G401 (cell line): ENCODE results near the gene PRKAR1B. TPM values are rescaled to one million over a fixed set of nuclear protein-coding genes. Genes with fewer than 3 reads are reported as not detected.

ENCODE experiments used
- DNase-seq: peaks from one replicate; pipeline ENCODE4 v3.0.0-alpha.2; 2015; ENCODE audit warnings: low spot score
- in situ Hi-C: cut with HindIII; loops from 2 replicates; pipeline ENCODE4 v1.10.0; 2016; ENCODE audit warnings: low sequenced_read_pairs, mixed read lengths
- total RNA-seq: library from RNA; depleted of rRNA; stranded (reverse); fragments of >200 nt; shearing (Covaris generic); gene quantifications from 2 replicates; pipeline ENCODE4 v1.2.3, GENCODE V29; 2014

Gene PRKAR1B
- total RNA-seq, 1 experiment from 2014 or later, result 83.1 TPM

DNA sequence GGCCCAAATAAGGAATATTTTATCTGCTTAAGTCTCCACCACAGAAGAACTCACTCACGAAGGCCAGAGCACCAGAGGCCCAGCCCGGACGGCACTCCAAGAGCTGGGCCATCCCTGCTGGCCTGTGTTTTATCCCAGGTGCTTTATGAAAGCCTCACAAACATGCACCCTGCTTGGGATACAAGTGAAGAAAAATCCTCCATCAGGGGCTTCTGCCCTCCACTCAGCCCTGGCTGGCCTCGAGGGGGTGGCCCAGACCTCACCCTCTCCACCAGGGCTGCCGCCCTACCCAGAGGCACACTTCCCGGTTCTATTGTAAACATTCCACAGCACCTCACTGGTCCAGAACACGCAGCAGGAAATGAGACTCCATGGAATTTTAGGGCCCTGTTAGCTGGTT lies 20.4 kb downstream of the PRKAR1B start:
- in situ Hi-C loops, result no loop called here
- no peak for DNase-seq

DNA sequence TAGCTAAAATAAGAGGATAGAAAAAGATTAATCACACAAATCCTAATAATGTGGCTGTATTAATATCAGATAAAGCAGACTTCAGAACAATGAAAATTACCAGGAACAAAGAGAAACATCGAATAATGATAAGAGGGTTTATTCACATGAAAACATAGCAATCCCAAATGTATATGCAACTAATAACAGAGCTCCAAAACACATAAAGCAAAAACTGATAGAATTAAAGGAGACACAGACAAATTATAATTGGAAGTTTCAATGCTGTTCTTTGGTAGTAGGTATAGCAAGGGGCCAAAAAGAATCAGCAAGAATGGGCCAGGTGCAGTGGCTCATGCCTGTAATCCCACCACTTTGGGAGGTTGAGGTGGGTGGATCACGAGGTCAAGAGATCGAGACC lies 24.0 kb downstream of the PRKAR1B start:
- DNase-seq, result no peak
- in situ Hi-C loops, result no loop called here

DNA sequence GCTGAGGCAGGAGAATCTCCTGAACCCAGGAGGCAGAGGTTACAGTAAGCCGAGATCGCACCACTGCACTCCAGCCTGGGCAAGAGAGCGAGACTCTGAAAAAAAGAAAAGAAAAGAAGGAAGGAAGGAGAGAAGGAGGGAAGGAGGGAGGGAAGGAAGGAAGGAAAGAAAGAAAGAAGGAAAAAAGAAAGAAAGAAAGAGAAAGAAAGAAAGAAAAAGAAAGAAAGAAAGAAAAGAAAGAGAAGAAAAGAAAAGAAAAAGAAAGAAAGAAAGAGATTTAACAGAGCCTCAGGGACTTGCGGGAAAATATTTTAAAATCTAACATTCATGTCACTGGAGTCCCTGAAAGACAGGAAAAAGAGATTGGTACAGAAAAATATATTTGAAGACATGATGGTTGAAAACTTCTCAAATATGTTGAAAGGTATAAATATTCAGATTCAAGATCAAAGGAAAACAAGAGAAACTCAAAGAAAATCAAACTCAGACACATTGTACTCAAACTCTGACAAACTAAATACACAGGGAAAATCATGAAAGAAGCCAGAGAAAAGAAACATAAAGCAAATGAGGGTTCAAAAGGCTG lies 25.9 kb downstream of the PRKAR1B start:
- in situ Hi-C loops, result no loop called here
- no peak for DNase-seq

DNA sequence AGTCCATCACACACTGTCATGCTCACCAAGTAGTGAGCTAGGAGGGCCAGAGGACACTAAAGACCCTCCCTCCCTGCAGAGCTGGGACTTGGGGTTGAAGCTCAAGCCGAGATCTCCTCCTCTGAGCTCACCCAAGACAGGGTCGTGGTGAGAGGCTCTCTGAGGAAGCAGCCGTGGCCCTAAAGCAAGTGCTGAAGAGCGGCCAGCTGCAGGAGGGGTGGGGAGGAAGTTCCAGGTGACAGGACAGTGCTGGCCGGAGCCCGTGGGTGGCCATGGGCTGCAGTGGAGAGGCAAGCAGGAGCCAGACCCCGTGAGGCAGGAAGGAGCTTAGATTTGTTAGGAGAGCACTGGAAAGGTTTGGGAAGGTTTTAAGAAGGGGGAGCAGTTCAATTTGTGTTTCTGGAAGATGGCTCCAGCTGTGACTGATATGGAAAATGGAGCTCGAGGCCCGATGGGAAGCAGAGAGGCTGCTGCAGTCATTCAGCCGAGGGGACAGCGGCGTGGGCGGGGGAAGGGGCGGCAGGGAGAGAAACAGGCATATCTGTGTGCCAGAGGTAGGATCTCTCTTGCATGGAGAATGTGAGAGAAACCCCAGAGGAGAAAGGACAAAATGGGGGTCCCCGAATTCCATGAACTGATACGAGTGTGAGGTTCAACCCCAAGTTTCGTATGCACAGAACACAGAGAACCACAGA lies 27.5 kb downstream of the PRKAR1B start:
- DNase-seq, result no peak
- in situ Hi-C loops, result no loop called here

DNA sequence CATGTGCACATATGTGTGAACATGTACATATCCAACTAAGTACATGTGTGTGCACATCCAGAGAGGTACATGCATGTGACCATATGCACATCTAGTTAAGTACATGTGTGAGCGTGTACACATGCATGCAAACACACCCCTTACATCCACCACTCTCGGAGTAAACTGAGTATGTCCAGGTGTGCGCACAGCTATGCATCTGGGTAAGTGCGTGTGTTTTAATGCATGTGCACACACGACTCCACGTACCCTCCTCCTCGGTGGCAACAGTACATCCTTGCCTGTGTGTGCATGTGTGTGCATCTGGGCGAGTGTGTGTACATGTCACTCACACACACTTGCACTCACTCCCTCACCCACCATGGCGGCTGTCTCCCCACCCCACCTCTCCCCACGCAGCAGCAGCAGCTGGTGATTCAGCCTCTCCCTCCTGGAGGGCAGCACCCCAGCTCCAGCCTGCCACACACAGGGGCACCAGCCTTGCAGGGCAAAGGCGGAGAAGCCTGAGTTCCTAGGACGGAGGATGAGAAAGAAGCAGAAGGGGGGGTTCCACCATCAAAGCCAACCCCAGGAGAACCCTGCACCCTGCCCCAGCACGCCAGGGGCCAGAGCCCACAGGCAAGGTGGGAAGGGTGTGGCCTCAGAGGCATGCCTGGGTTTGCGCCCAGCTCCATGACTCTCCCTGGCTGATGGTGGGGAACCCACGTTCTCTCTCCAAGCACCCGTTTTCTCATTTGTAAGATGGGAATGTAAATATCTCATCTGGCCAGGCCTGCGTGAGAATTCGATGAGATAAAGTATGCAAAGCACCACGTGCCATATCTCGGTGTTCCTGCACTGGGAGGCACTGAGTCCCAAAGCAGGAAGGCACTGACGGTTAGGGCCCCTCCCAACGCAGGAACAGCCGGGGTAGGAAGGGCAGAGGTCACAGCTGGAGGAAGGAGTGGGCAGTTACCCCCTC lies 28.3 kb downstream of the PRKAR1B start:
- DNase-seq, result no peak
- in situ Hi-C loops, result no loop called here

DNA sequence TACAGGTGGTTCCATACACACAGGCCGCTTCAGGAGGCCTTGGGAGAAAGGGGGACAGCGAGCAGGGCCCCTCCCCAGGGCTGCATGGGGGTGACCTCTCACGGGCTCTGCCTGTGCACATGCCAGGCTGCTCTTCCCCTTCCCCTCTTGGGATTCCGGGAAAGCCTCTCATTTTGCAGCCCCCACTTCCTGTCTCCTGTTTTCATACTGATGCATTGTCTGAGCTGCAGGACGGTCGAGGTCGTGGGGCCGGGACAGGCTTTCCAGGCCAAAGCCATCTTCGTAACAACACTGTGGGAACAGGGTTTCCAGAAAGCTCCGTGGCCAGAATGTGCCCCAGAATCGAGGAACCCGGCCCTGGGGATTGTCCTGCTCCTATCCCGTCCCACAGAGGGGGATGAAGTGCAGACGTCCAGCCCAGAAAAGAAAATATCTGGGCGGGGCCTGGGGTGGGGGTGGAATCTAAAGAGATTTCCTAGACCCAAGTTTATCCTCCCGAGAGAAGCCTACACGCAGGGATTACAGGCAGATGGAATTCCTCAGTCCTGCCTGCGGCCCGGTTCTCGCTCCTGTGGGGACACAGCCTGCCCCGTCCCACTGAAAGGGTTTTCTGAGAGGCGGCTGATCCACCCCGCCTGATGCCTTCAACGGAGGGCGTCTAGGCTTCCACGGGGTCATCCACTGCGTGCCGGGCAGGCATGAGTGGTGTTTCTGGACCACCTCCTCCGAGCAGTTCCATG lies 30.1 kb downstream of the PRKAR1B start:
- DNase-seq, result no peak
- in situ Hi-C loops, result no loop called here

DNA sequence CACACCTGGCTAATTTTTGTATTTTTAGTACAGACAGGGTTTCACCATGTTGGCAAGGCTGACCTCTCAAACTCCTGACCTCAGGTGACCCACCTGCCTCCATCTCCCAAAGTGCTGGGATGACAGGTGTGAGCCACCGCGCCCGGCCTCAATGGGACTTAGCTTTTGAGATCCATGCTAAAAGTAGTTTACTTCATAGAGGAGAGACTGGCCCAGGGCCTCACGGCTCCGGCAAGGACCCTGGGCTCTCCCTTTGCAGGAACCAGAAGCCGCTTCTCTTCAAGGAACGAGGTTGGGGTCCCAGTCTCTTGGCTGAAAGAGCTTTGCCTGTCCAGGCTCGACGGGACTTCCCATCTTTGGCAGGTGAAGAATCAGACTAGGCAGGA lies 30.7 kb downstream of the PRKAR1B start:
- in situ Hi-C loops, result no loop called here
- no peak for DNase-seq

DNA sequence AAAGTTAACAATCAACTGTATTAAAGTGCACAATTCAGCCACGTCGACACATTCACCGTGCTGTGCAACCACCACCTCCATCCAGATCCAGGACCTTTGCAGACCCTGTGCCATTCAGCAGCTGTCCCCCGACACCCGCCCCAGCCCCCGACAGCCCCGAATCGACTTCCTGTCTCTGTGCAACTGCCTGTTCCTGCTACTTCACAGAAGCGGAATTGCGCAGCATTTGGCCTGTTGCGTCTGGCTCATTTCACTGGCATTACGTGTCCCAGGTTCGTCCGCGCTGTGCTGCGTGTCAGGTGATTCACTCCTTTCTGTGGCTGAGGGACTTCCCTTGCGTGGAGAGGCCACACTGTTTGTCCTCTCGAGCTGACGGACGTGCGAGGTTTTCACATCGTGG lies 33.8 kb downstream of the PRKAR1B start:
- in situ Hi-C loops, result no loop called here
- no peak for DNase-seq

DNA sequence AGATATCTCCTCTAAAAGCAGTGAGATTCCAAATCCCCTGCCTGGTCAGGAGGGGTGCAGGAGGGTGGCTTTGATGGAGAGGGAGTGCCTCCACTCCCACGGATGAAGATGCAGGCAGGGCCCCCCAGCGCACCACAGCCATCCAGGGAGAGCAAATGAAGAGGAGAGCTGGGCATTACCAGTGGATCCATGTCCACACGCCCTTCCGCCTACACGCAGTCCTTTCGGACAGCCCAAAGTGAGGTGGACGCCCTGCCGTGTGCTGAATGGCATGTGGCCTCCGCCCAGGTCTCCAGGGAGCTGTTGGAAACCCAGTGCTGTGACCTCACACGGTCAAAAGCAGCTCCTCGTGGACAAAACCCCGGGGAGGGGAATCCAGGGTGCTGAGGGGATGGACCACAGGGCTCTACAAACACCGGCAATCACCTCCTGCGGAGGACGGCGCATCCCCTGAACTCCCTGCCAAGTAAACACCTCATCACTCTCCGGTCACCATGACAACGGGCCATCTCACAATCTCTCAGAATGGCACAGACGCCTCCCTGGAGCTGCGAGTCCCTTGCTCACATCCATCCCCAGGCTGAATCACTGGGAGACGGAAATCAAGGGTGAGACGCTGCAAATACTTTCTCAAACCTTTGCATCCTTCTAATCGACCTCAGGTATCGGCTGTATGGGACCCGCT lies 35.6 kb downstream of the PRKAR1B start:
- in situ Hi-C loops, result no loop called here
- no peak for DNase-seq

DNA sequence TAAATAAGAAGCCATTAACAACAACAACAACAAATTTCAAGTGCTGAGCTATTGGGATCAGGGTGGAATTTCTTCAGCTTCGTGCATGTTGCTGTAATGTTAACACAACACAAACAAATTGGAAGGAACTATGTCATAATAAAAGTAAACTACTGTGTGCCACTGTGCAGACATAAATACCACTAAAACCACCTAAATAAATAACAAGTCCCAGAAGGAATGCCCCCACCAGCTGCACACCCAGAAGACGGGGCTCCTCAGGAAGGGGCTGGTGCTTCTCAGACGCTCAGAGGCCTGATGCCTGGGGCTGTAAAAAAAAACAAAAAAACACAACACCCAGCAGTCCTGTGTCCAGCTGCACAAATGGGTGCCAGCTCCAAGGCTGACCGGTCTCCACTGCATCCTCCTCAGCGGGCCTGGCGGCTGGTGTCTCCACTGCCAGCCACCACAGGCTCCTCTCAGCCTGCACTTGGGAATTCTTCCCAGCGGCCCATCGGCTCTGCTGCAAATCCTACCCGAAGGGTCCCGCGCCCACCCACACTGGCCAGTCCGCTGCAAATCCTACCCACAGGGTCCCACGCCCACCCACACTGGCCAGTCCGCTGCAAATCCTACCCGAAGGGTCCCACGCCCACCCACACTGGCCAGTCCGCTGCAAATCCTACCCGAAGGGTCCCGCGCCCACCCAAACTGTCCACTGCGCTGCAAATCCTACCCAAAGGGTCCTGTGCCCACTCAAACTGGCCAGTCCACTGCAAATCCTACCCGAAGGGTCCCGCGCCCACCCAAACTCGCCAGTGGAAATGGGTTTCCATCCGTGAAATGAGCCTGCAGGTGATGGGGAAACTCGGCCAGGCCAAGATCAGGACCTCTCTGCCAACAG lies 36.4 kb downstream of the PRKAR1B start:
- in situ Hi-C loops, result no loop called here
- DNase-seq, result no peak

DNA sequence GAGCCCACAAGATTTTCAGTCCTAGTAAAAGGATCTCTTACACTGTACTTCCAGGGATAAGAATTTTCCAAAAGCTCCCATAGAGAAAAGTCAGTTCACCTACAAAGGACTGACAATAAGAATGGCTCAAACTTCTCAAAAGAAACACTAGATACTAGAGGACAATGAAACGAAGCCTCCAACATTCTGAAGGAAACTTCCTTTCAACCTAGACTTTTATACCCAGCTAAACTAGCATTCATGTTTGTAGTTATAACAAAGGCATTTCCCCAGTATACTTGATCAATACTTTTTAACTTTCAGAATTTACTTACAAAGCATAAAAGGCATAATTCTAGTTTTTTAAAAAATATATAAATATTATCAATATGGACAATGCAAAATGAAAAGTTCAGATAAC lies 41.5 kb downstream of the PRKAR1B start:
- DNase-seq, result no peak
- in situ Hi-C loops, result no loop called here

DNA sequence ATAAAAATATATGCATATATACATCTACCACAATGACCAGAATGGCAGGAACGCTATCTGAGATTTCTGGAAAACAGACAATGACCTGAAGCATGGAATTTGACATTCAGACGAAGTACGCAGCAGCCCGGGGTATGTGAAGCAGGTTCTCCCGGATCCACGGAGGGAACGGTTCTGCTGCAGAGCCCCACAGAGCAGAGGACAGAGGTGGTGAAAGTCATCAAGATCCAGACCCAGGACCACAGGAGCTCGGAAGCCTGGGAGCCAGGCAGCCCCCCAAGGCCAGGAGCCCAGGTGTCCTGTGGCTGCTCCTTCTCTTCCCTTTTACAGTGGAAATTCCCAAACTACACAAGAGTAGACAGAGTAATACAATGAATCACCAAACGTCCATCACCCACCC lies 42.7 kb downstream of the PRKAR1B start:
- in situ Hi-C loops, result no loop called here
- DNase-seq, result no peak

DNA sequence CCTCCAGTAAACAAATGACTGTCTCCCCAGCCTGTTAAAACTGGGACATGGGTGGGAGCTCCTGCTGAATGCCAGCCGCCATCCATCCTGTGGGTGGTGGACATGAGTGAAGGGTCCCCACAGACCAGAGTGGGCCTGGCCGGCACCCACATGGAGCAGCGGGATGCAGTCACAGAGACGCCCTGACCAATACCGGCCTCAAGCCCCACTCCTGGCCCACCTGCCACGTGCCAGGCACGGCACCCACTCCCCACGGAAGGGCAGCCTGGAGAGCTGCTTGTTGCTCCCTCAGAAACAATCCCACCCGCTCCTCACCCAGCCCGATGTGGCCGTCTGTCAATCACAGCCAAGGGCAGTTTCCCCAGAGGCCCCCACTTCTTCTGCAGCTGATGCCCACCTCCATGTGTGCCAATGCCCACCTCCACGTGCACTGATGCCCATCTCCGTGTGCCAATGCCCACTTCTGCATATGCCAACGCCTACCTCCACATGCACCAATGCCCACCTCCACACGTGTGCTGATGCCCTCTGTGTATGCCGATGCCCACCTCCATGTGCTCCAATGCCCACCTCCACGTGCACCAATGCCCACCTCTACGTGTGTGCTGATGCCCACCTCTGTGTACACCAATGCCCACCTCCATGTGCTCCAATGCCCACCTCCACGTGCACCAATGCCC lies 43.4 kb downstream of the PRKAR1B start:
- in situ Hi-C loops, result no loop called here
- no peak for DNase-seq

DNA sequence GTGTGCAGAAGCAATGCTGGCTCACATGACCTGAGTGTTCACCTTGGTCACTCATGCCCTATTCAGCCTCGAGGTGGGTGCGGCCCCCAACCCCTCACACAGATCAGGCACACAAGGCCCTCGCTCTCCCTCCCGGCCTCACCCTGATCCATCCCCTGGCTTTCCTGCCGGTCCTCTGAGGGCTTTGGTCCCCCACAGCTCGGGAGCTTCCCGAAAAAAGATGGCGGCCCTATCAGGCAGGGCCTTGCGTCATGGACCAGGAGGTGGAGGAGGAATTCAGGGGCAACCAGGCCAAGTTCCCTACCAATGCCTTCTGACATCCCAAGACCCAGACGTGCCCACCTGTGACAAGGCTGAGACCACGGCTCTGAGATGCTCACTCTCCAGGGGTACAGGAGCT lies 44.3 kb downstream of the PRKAR1B start:
- DNase-seq, result no peak
- in situ Hi-C loops, result no loop called here

DNA sequence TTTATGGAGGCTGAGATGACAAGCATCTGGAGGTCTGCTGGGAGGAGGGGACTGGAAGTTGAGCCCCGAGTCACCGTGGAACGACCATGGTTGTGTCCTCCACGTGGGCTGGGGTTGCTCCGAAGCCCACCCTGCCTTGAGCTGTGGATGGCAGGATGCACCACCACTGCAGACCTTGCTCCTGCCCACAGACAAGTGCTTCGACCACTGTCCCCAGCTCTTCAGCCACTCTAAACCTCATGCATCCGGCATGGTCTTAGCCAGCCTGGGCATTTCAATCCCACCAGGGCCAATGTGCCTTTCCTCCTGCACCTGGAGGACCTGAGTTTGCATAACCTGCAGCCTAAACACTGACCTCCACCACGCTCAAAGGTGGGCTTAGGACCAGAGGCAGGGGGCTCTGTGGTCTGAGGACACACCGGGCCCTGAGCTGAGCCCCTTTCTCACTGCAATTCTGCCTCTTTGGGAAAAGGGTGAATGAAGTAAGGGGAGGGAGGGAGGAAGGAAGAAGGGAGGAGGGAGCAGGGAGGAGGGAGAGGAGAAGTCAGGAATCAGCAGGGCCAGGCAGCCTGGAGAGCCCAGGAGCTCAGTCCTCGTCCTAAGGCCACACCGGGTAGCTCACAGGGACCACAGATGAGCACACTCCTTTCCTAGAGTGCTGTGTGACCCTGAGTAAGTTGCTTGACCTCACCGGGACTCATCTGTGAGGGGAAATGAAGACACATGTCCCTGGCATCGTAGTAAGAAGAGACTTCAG lies 45.4 kb downstream of the PRKAR1B start:
- in situ Hi-C loops, result no loop called here
- DNase-seq, result no peak

DNA sequence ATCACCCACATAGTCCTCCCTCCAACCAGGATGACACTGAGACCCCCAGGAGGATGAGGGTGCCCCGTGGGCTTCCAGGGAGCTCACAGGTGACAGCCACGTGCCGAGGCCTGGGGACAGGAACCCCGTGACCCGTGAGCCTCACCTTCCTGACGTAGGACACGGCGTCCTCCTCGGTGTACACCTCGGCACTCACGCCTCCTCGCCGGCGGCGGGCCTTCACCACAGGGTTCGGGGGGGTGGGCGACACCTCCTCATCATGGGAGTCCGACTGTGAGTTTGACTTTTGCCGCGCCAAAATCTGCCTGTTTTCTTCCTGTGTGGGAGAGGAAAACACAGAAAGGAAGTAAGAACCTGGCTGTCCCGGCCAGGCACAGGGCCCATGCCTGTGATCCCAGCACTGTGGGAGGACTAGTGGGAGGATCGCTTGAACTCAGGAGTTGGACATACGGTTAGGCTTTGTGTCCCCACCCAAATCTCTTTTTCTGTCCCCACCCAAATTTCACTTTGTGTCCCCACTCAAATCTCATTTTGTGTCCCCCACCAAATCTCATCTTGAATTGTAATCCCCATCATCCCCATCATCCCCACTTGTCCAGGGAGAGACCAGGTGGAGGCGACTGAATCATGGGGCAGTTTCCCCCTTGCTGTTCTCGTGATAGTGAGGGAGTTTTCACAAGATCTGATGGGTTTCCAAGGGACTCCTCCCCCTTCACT lies 46.5 kb downstream of the PRKAR1B start:
- in situ Hi-C loops, result no loop called here

More for the DNA sequence above, 46.5 kb downstream of the PRKAR1B start:
- DNase-seq, result no peak
